Measurements from ENCODE around the gene PPFIA2.
"Not testable (repeated sequence)": the region's sequence is repeated elsewhere in the genome, so short reads cannot be mapped to it uniquely, and the experiment has no call there.

The PPFIA2 gene

GRCh38 chr12:81245458-81245857 lies 513.7 kb downstream of the PPFIA2 start:
- Histone ChIP-seq H3K27ac (ENCODE audit: insufficient read depth, low read length, poor library complexity, severe bottlenecking) (no peak overlapping the region), H3K4me3 (ENCODE audit: insufficient read depth, low read depth, low read length, poor library complexity, severe bottlenecking) (no peak overlapping the region), H3K9me3 (ENCODE audit: control insufficient read depth, low read length) (no peaks in the 10 kb centered on the region), H3K36me3 (ENCODE audit: control insufficient read depth, insufficient read depth, low read length) (no peaks in the 10 kb centered on the region), H3K4me1 (ENCODE audit: control insufficient read depth, insufficient read depth, low read length, poor library complexity, severe bottlenecking) (no peaks in the 10 kb centered on the region), H3K27me3 (replicated peaks; ENCODE audit: control insufficient read depth, insufficient read depth, low read length, poor library complexity, severe bottlenecking) (no peaks in the 10 kb centered on the region)
- DNase-seq: no peak

GRCh38 chr12:81231574-81232368 lies 527.4 kb downstream of the PPFIA2 start:
- Histone ChIP-seq H3K4me3 (ENCODE audit: insufficient read depth, low read depth, low read length, poor library complexity, severe bottlenecking) (no peak overlapping the region), H3K27me3 (replicated peaks; ENCODE audit: control insufficient read depth, insufficient read depth, low read length, poor library complexity, severe bottlenecking) (no peaks in the 10 kb centered on the region), H3K36me3 (ENCODE audit: control insufficient read depth, insufficient read depth, low read length) (no peaks in the 10 kb centered on the region), H3K27ac (ENCODE audit: insufficient read depth, low read length, poor library complexity, severe bottlenecking) (no peak overlapping the region), H3K9me3 (ENCODE audit: control insufficient read depth, low read length) (no peaks in the 10 kb centered on the region), H3K4me1 (ENCODE audit: control insufficient read depth, insufficient read depth, low read length, poor library complexity, severe bottlenecking) (no peaks in the 10 kb centered on the region)
- DNase-seq: no peak

GRCh38 chr12:81229759-81230158 lies 529.4 kb downstream of the PPFIA2 start:
- Histone ChIP-seq H3K27ac (ENCODE audit: insufficient read depth, low read length, poor library complexity, severe bottlenecking) (no peak overlapping the region), H3K27me3 (replicated peaks; ENCODE audit: control insufficient read depth, insufficient read depth, low read length, poor library complexity, severe bottlenecking) (no peaks in the 10 kb centered on the region), H3K9me3 (ENCODE audit: control insufficient read depth, low read length) (no peaks in the 10 kb centered on the region), H3K36me3 (ENCODE audit: control insufficient read depth, insufficient read depth, low read length) (no peaks in the 10 kb centered on the region), H3K4me3 (ENCODE audit: insufficient read depth, low read depth, low read length, poor library complexity, severe bottlenecking) (no peak overlapping the region), H3K4me1 (ENCODE audit: control insufficient read depth, insufficient read depth, low read length, poor library complexity, severe bottlenecking) (no peaks in the 10 kb centered on the region)
- DNase-seq: no peak

- Histone ChIP-seq H3K36me3 (ENCODE audit: control insufficient read depth, insufficient read depth, low read length) (no peaks in the 10 kb centered on the region), H3K27ac (ENCODE audit: insufficient read depth, low read length, poor library complexity, severe bottlenecking) (no peak overlapping the region), H3K9me3 (ENCODE audit: control insufficient read depth, low read length) (no peaks in the 10 kb centered on the region), H3K27me3 (replicated peaks; ENCODE audit: control insufficient read depth, insufficient read depth, low read length, poor library complexity, severe bottlenecking) (no peaks in the 10 kb centered on the region), H3K4me3 (ENCODE audit: insufficient read depth, low read depth, low read length, poor library complexity, severe bottlenecking) (no peak overlapping the region), H3K4me1 (ENCODE audit: control insufficient read depth, insufficient read depth, low read length, poor library complexity, severe bottlenecking) (no peaks in the 10 kb centered on the region)
- DNase-seq: no peak
Observed at GRCh38 chr12:81224626-81225025, 534.5 kb downstream of the PPFIA2 start.

GRCh38 chr12:81222846-81223592 lies 536.1 kb downstream of the PPFIA2 start:
- Histone ChIP-seq H3K27ac (ENCODE audit: insufficient read depth, low read length, poor library complexity, severe bottlenecking) (no peak overlapping the region), H3K27me3 (replicated peaks; ENCODE audit: control insufficient read depth, insufficient read depth, low read length, poor library complexity, severe bottlenecking) (no peaks in the 10 kb centered on the region)
- no peak for DNase-seq

GRCh38 chr12:81221681-81222080 lies 537.5 kb downstream of the PPFIA2 start:
- no peaks in the 10 kb centered on the region for H3K27me3 ChIP-seq (replicated peaks; ENCODE audit: control insufficient read depth, insufficient read depth, low read length, poor library complexity, severe bottlenecking)
- DNase-seq: no peak
- no peaks in the 10 kb centered on the region for H3K4me1 ChIP-seq (ENCODE audit: control insufficient read depth, insufficient read depth, low read length, poor library complexity, severe bottlenecking)
- no peak overlapping the region for H3K27ac ChIP-seq (ENCODE audit: insufficient read depth, low read length, poor library complexity, severe bottlenecking)
- H3K9me3 ChIP-seq (ENCODE audit: control insufficient read depth, low read length): no peaks in the 10 kb centered on the region
- H3K4me3 ChIP-seq (ENCODE audit: insufficient read depth, low read depth, low read length, poor library complexity, severe bottlenecking): no peak overlapping the region
- no peaks in the 10 kb centered on the region for H3K36me3 ChIP-seq (ENCODE audit: control insufficient read depth, insufficient read depth, low read length)

More at GRCh38 chr12:81222846-81223592, 536.1 kb downstream of the PPFIA2 start:
- Histone ChIP-seq H3K4me3 (ENCODE audit: insufficient read depth, low read depth, low read length, poor library complexity, severe bottlenecking) (no peak overlapping the region), H3K4me1 (ENCODE audit: control insufficient read depth, insufficient read depth, low read length, poor library complexity, severe bottlenecking) (no peaks in the 10 kb centered on the region), H3K9me3 (ENCODE audit: control insufficient read depth, low read length) (no peaks in the 10 kb centered on the region), H3K36me3 (ENCODE audit: control insufficient read depth, insufficient read depth, low read length) (no peaks in the 10 kb centered on the region)

GRCh38 chr12:81216739-81217138 lies 542.4 kb downstream of the PPFIA2 start:
- H3K9me3 ChIP-seq (ENCODE audit: control insufficient read depth, low read length): no peaks in the 10 kb centered on the region
- H3K36me3 ChIP-seq (ENCODE audit: control insufficient read depth, insufficient read depth, low read length): no peaks in the 10 kb centered on the region
- H3K27ac ChIP-seq (ENCODE audit: insufficient read depth, low read length, poor library complexity, severe bottlenecking): no peak overlapping the region
- no peak for DNase-seq
- H3K4me1 ChIP-seq (ENCODE audit: control insufficient read depth, insufficient read depth, low read length, poor library complexity, severe bottlenecking): no peaks in the 10 kb centered on the region
- H3K4me3 ChIP-seq (ENCODE audit: insufficient read depth, low read depth, low read length, poor library complexity, severe bottlenecking): no peak overlapping the region
- H3K27me3 ChIP-seq (replicated peaks; ENCODE audit: control insufficient read depth, insufficient read depth, low read length, poor library complexity, severe bottlenecking): no peaks in the 10 kb centered on the region

GRCh38 chr12:81212996-81213696 lies 546.0 kb downstream of the PPFIA2 start:
- Histone ChIP-seq H3K36me3 (ENCODE audit: control insufficient read depth, insufficient read depth, low read length) (no peaks in the 10 kb centered on the region), H3K9me3 (ENCODE audit: control insufficient read depth, low read length) (no peaks in the 10 kb centered on the region), H3K27me3 (replicated peaks; ENCODE audit: control insufficient read depth, insufficient read depth, low read length, poor library complexity, severe bottlenecking) (no peaks in the 10 kb centered on the region), H3K4me1 (ENCODE audit: control insufficient read depth, insufficient read depth, low read length, poor library complexity, severe bottlenecking) (no peaks in the 10 kb centered on the region), H3K27ac (ENCODE audit: insufficient read depth, low read length, poor library complexity, severe bottlenecking) (no peak overlapping the region), H3K4me3 (ENCODE audit: insufficient read depth, low read depth, low read length, poor library complexity, severe bottlenecking) (no peak overlapping the region)
- DNase-seq: no peak

- no peaks in the 10 kb centered on the region for H3K27me3 ChIP-seq (replicated peaks; ENCODE audit: control insufficient read depth, insufficient read depth, low read length, poor library complexity, severe bottlenecking)
- no peaks in the 10 kb centered on the region for H3K9me3 ChIP-seq (ENCODE audit: control insufficient read depth, low read length)
- DNase-seq: no peak
- no peak overlapping the region for H3K27ac ChIP-seq (ENCODE audit: insufficient read depth, low read length, poor library complexity, severe bottlenecking)
- H3K4me3 ChIP-seq (ENCODE audit: insufficient read depth, low read depth, low read length, poor library complexity, severe bottlenecking): no peak overlapping the region
- H3K4me1 ChIP-seq (ENCODE audit: control insufficient read depth, insufficient read depth, low read length, poor library complexity, severe bottlenecking): no peaks in the 10 kb centered on the region
- H3K36me3 ChIP-seq (ENCODE audit: control insufficient read depth, insufficient read depth, low read length): no peaks in the 10 kb centered on the region
Observed at GRCh38 chr12:81211306-81211705, 547.8 kb downstream of the PPFIA2 start.

GRCh38 chr12:81209772-81210225 lies 549.4 kb downstream of the PPFIA2 start:
- not testable (repeated sequence) for H3K4me3 ChIP-seq (ENCODE audit: insufficient read depth, low read depth, low read length, poor library complexity, severe bottlenecking); H3K36me3 ChIP-seq (ENCODE audit: control insufficient read depth, insufficient read depth, low read length); H3K9me3 ChIP-seq (ENCODE audit: control insufficient read depth, low read length); H3K27ac ChIP-seq (ENCODE audit: insufficient read depth, low read length, poor library complexity, severe bottlenecking); H3K4me1 ChIP-seq (ENCODE audit: control insufficient read depth, insufficient read depth, low read length, poor library complexity, severe bottlenecking); H3K27me3 ChIP-seq (replicated peaks; ENCODE audit: control insufficient read depth, insufficient read depth, low read length, poor library complexity, severe bottlenecking); DNase-seq

All from effector memory CD4-positive, alpha-beta T cell (primary cell).